A549 (cell line): ENCODE results near the gene NREP. TPM values are rescaled to one million over a fixed set of nuclear protein-coding genes. Genes with fewer than 3 reads are reported as not detected.

Source experiments
- ATAC-seq, 2 experiments: fragments of 200-7000 bp in 1 of 2; fragments of >200 bp in 1 of 2; cut with Nextera tagmentation in 1 of 2; cut with Tn5 transposase in 1 of 2; 3 replicates each; pipeline versions ENCODE4 v1.8.0 to v1.9.1; 2018 to 2020; ENCODE audit warnings: mild to moderate bottlenecking in 1 of 2, moderate library complexity in 1 of 2
- CTCF ChIA-PET: fragments of 300-600 bp; sonication (Branson Sonifier 250); formaldehyde crosslinking; extraction: SDS; loops from one replicate; lab custom pipeline; 2021; ENCODE audit warnings: antibody characterized with exemption, inconsistent platforms; lab: Yijun Ruan, JAX
- POLR2A ChIA-PET: fragments of 350-600 bp; formaldehyde crosslinking; extraction: SDS; loops from one replicate; lab custom pipeline; 2021; ENCODE audit warnings: antibody characterized with exemption, inconsistent platforms; lab: Yijun Ruan, JAX
- DNase-seq, 2 experiments: peaks; one replicate each; pipeline versions ENCODE4 v3.0.0 to v3.0.0-alpha.2; 2011 to 2016; ENCODE audit warnings: low read depth in 1 of 2, low spot score in 1 of 2
- FAIRE-seq: peaks from 2 replicates; lab custom pipeline; 2011; peaks lifted over from hg19 to GRCh38; lab: Jason Lieb, UNC
- H3K27ac ChIP-seq, 2 experiments: fragments of >200 bp; sonication (Bioruptor Twin); formaldehyde crosslinking; 3 replicates each; pipeline ENCODE4 v1.5.1; 2016 to 2017
- H3K4me1 ChIP-seq: fragments of >200 bp; sonication (Bioruptor Twin); formaldehyde crosslinking; 3 replicates; pipeline ENCODE4 v1.6.1; 2016
- H3K4me2 ChIP-seq: fragments of >200 bp; sonication (Bioruptor Twin); formaldehyde crosslinking; 3 replicates; pipeline ENCODE4 v1.6.1; 2016
- H3K4me3 ChIP-seq: fragments of >200 bp; sonication (Bioruptor Twin); formaldehyde crosslinking; 3 replicates; pipeline ENCODE4 v1.5.1; 2016
- H3K9me3 ChIP-seq: fragments of >200 bp; sonication (Bioruptor Twin); formaldehyde crosslinking; 3 replicates; pipeline ENCODE4 v1.6.1; 2016
- CBX2 ChIP-seq: fragments of 200-600 bp; sonication (generic); IDR thresholded peaks from 2 replicates; pipeline ENCODE4 v1.6.1; 2016; ENCODE audit warnings: low read depth, mild to moderate bottlenecking, borderline replicate concordance
- CHD2 ChIP-seq: fragments of 150-350 bp; IDR thresholded peaks from 2 replicates; pipeline ENCODE4 v1.6.1; 2014; ENCODE audit warnings: low read length; ENCODE audit not compliant: partially characterized antibody
- CTCF ChIP-seq: fragments of >200 bp; sonication (Bioruptor Twin); formaldehyde crosslinking; IDR thresholded peaks from 3 replicates; pipeline ENCODE4 v1.5.1; 2016
- ELK1 ChIP-seq: fragments of 150-350 bp; IDR thresholded peaks from 2 replicates; pipeline ENCODE4 v1.6.1; 2014; ENCODE audit warnings: low read depth, mild to moderate bottlenecking, low read length
- FOSB ChIP-seq: fragments of 250-450 bp; sonication (Bioruptor Pico); IDR thresholded peaks from 2 replicates; pipeline ENCODE4 v1.5.0; 2020; ENCODE audit warnings: mild to moderate bottlenecking, moderate library complexity
- FOXS1 ChIP-seq: fragments of 250-450 bp; sonication (Bioruptor Pico); IDR thresholded peaks from 2 replicates; pipeline ENCODE4 v1.5.0; 2020; ENCODE audit warnings: mild to moderate bottlenecking, moderate library complexity
- GATA3 ChIP-seq: IDR thresholded peaks from 2 replicates; pipeline ENCODE4 v1.6.1; 2012; ENCODE audit warnings: borderline replicate concordance
- HDAC2 ChIP-seq: fragments of 200-600 bp; sonication (generic); IDR thresholded peaks from 2 replicates; pipeline ENCODE4 v1.6.1; 2016
- HOXA7 ChIP-seq: fragments of 250-450 bp; sonication (Bioruptor Pico); IDR thresholded peaks from 2 replicates; pipeline ENCODE4 v1.5.0; 2020; ENCODE audit warnings: mild to moderate bottlenecking, moderate library complexity
- HOXB13 ChIP-seq: fragments of 250-450 bp; sonication (Bioruptor Pico); IDR thresholded peaks from 2 replicates; pipeline ENCODE4 v1.5.0; 2020; ENCODE audit warnings: low read depth, mild to moderate bottlenecking, moderate library complexity
- MAZ ChIP-seq: fragments of 150-350 bp; IDR thresholded peaks from 2 replicates; pipeline ENCODE4 v1.6.1; 2014; ENCODE audit warnings: antibody characterized with exemption, low read depth, low read length, borderline replicate concordance
- NFE2L2 ChIP-seq: fragments of 150-350 bp; conservative IDR thresholded peaks from 2 replicates; pipeline ENCODE4 v1.6.1; 2014; ENCODE audit warnings: low read length
- NPAS2 ChIP-seq: fragments of 250-450 bp; sonication (Bioruptor Pico); IDR thresholded peaks from 2 replicates; pipeline ENCODE4 v1.8.0; 2022; ENCODE audit warnings: mild to moderate bottlenecking, moderate library complexity, borderline replicate concordance
- RFX5 ChIP-seq: fragments of 450-650 bp; IDR thresholded peaks from 2 replicates; pipeline ENCODE4 v1.7.1; 2014; ENCODE audit warnings: antibody characterized with exemption, mild to moderate bottlenecking, moderate library complexity
- SREBF2 ChIP-seq: fragments of 450-650 bp; IDR thresholded peaks from 2 replicates; pipeline ENCODE4 v1.6.1; 2014; ENCODE audit warnings: mild to moderate bottlenecking, moderate library complexity
- TFCP2L1 ChIP-seq: fragments of 250-450 bp; sonication (Bioruptor Pico); IDR thresholded peaks from 2 replicates; pipeline ENCODE4 v1.5.0; 2021; ENCODE audit warnings: mild to moderate bottlenecking
- ZC3H11A ChIP-seq: fragments of 450-650 bp; IDR thresholded peaks from 2 replicates; pipeline ENCODE4 v1.6.1; 2014; ENCODE audit warnings: antibody characterized with exemption, mild to moderate bottlenecking
- WGBS: methylation state at CpG from one replicate; pipeline ENCODE4 v1.1.6; 2017; ENCODE audit errors: missing lambda C conversion rate; 5-methylcytosine and 5-hydroxymethylcytosine counted together
- polyA plus RNA-seq, 4 experiments: library from polyadenylated mRNA; depleted of rRNA in 3 of 4; stranded (reverse); fragments of >200 nt; fragmentation: RNase III in 1 of 4; extraction: RNeasy Plus Mini Kit Qiagen cat#74134 plus additional on column Dnase treatment in 1 of 4; gene quantifications; 2 replicates in 3 of 4; 3 replicates in 1 of 4; pipeline ENCODE4 v1.2.3, GENCODE V29; 2011 to 2017
- TF ChIP-seq, protein P1 (sequence below): fragments of 250-450 bp; sonication (Bioruptor Pico); IDR thresholded peaks from 2 replicates; pipeline ENCODE4 v1.5.0; 2021; ENCODE audit warnings: mild to moderate bottlenecking, moderate library complexity, borderline replicate concordance

The NREP gene
- polyA plus RNA-seq, 2 of the 4 experiments (the other 2 are of a cell fraction): 8.7 to 28.1 TPM

GRCh38 chr5:111682121-111682520 lies 74.9 kb downstream of the NREP start:
- TF ChIP-seq, protein P1, sequence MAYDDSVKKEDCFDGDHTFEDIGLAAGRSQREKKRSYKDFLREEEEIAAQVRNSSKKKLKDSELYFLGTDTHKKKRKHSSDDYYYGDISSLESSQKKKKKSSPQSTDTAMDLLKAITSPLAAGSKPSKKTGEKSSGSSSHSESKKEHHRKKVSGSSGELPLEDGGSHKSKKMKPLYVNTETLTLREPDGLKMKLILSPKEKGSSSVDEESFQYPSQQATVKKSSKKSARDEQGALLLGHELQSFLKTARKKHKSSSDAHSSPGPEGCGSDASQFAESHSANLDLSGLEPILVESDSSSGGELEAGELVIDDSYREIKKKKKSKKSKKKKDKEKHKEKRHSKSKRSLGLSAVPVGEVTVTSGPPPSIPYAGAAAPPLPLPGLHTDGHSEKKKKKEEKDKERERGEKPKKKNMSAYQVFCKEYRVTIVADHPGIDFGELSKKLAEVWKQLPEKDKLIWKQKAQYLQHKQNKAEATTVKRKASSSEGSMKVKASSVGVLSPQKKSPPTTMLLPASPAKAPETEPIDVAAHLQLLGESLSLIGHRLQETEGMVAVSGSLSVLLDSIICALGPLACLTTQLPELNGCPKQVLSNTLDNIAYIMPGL (CRISPR knock-in tag): no peak
- no peak for TF ChIP-seq TFCP2L1 (CRISPR knock-in tag)
- no peak for TF ChIP-seq RFX5
- TF ChIP-seq ELK1: no peak
- no peak for TF ChIP-seq CBX2
- no peak for TF ChIP-seq HDAC2
- TF ChIP-seq SREBF2: no peak
- TF ChIP-seq FOSB (CRISPR knock-in tag): no peak
- Histone ChIP-seq H3K4me3 (no peak overlapping the region), H3K4me2 (peak overlapping the region; percentile 69; the same call in 2 of the 3 replicates), H3K9me3 (no peaks in the 10 kb centered on the region), H3K27ac (peak overlapping the region; percentile 78 to 85; a peak in 5 of 6 replicates), H3K4me1 (peaks cover 23% of the 10 kb centered on the region)
- DNase-seq (no peak), FAIRE-seq (no peak), ATAC-seq (no peak)
- POLR2A ChIA-PET: interaction anchor here (1.5 to 3.2 kb wide), 2 partner anchors 76 to 479 kb away, joined by 5 to 20 read pairs; no protein-coding TSS in a partner anchor
- whole genome bisulfite sequencing: 90% methylated on average over 6 of the region's 6 CpGs
- CTCF ChIA-PET: interaction anchor here (1.3 kb wide), 1 partner anchor 36 kb away, joined by 3 read pairs; no protein-coding TSS in a partner anchor

- H3K9me3 ChIP-seq: no peaks in the 10 kb centered on the region
- FAIRE-seq (no peak), DNase-seq (no peak), ATAC-seq (peak; percentile 8 to 24; a peak in 4 of 6 replicates)
- H3K4me1 ChIP-seq: peaks cover 23% of the 10 kb centered on the region
- TF ChIP-seq MAZ: no peak
- TF ChIP-seq HOXB13 (CRISPR knock-in tag): no peak
- no peak for TF ChIP-seq FOXS1 (CRISPR knock-in tag)
- TF ChIP-seq NFE2L2: no peak
- no peak for TF ChIP-seq CTCF
- TF ChIP-seq ZC3H11A: no peak
- TF ChIP-seq HOXA7 (CRISPR knock-in tag): no peak
- TF ChIP-seq ELK1: no peak
- TF ChIP-seq NPAS2 (CRISPR knock-in tag): no peak
- TF ChIP-seq GATA3: no peak
- TF ChIP-seq CHD2: no peak
- no peak for TF ChIP-seq FOSB (CRISPR knock-in tag)
- no peak for TF ChIP-seq SREBF2
- H3K4me2 ChIP-seq: peak overlapping the region; percentile 69
- ChIA-PET CTCF (interaction anchor here (0.6 to 1.3 kb wide), 2 partner anchors 72 to 131 kb away, joined by 4 read pairs; no protein-coding TSS in a partner anchor), POLR2A (interaction anchor here (1.3 to 3.2 kb wide), 3 partner anchors 18 to 479 kb away, joined by 4 to 20 read pairs (median 5); no protein-coding TSS in a partner anchor)
- H3K27ac ChIP-seq: peak overlapping the region; percentile 78 to 85
- 0 out of 3 replicates have a peak overlapping the region, but pooled peaks have one; percentile 8 for H3K4me3 ChIP-seq
- 63% methylated on average over 7 of the region's 8 CpGs for WGBS
Observed at GRCh38 chr5:111681414-111682120, 75.4 kb downstream of the NREP start.
